GM19043 (cell line): ENCODE results near the gene SAA1.

Experiments used
- ATAC-seq: cut with Tn5 transposase; IDR thresholded peaks from one replicate; pipeline ENCODE4 v1.9.1; 2021; ENCODE audit warnings: low read depth; ENCODE audit not compliant: unreplicated experiment

SAA1 gene

GRCh38 chr11:18307461-18308139 is 41.5 kb downstream of the SAA1 start:
- no peak for ATAC-seq

- ATAC-seq, result no peak
Measured at GRCh38 chr11:18308242-18308641, 42.2 kb downstream of the SAA1 start.

GRCh38 chr11:18309691-18310090 is 43.6 kb downstream of the SAA1 start:
- no peak for ATAC-seq

GRCh38 chr11:18310800-18311340 is 44.8 kb downstream of the SAA1 start:
- peak; percentile 54 for ATAC-seq

- no peak for ATAC-seq
Measured at GRCh38 chr11:18312012-18312411, 45.9 kb downstream of the SAA1 start.

- ATAC-seq, result no peak
Measured at GRCh38 chr11:18312663-18313420, 46.8 kb downstream of the SAA1 start.

- ATAC-seq, result no peak
Measured at GRCh38 chr11:18313965-18314763, 48.1 kb downstream of the SAA1 start.

- ATAC-seq, result no peak
Measured at GRCh38 chr11:18314784-18315523, 48.9 kb downstream of the SAA1 start.

- no peak for ATAC-seq
Measured at GRCh38 chr11:18315893-18316292, 49.8 kb downstream of the SAA1 start.

GRCh38 chr11:18317551-18317950 is 51.5 kb downstream of the SAA1 start:
- no peak for ATAC-seq
